HepG2 (cell line): ENCODE results near the gene SH3PXD2A. TPM values are rescaled to one million over a fixed set of nuclear protein-coding genes. Genes with fewer than 3 reads are reported as not detected.
A peak's percentile ranks its signal among the peaks of the same experiment; 100 is the strongest.

Experiments
- ATAC-seq: fragments of 200-7000 bp; cut with Tn5 transposase; 3 replicates; pipeline ENCODE4 v1.9.1; 2020; ENCODE audit warnings: mild to moderate bottlenecking, moderate library complexity
- BruUV-seq: library from RNA; stranded (reverse); fragments of 400-500 nt; replicated peaks from 2 replicates; lab custom pipeline; 2021; lab: Mats Ljungman, UMichigan
- CTCF ChIA-PET: fragments of 300-600 bp; formaldehyde crosslinking; extraction: SDS; loops from one replicate; lab custom pipeline; 2021; ENCODE audit warnings: low total read pairs, inconsistent platforms, low intra/inter-chr PET ratio; lab: Yijun Ruan, JAX
- POLR2A ChIA-PET: fragments of 350-600 bp; sonication (Branson Sonifier 250); formaldehyde crosslinking; loops from one replicate; lab custom pipeline; 2020; ENCODE audit warnings: antibody characterized with exemption, inconsistent platforms; lab: Yijun Ruan, JAX
- DNase-seq: peaks from one replicate; pipeline ENCODE4 v3.0.0-alpha.2; 2015; ENCODE audit warnings: low spot score
- FAIRE-seq: peaks from 3 replicates; lab custom pipeline; 2011; peaks lifted over from hg19 to GRCh38; lab: Jason Lieb, UNC
- H2AFZ ChIP-seq: one replicate; pipeline ENCODE4 v1.6.1; 2011; ENCODE audit warnings: low read length, inconsistent platforms
- H3K27ac ChIP-seq: fragments of 300-600 bp; 3 replicates; pipeline ENCODE4 v1.8.0; 2011; ENCODE audit warnings: mixed run types, mild to moderate bottlenecking, mixed read lengths, low read length, inconsistent platforms; ENCODE audit not compliant: insufficient read depth; ENCODE audit errors: extremely low read length
- H3K27me3 ChIP-seq, 2 experiments: fragments of 200-600 bp in 1 of 2; 2 replicates in 1 of 2; 3 replicates in 1 of 2; pipeline versions ENCODE4 v1.6.0 to v1.8.0; 2011; ENCODE audit warnings: low read length in 2 of 2, mild to moderate bottlenecking in 2 of 2, moderate library complexity in 2 of 2, inconsistent platforms in 1 of 2; ENCODE audit not compliant: insufficient read depth in 2 of 2, control insufficient read depth in 1 of 2
- H3K36me3 ChIP-seq, 2 experiments: fragments of 200-600 bp in 1 of 2; replicated peaks in 1 of 2; 2 replicates in 1 of 2; 3 replicates in 1 of 2; pipeline versions ENCODE4 v1.5.1 to v1.8.0; 2011; ENCODE audit warnings: low read length in 2 of 2, inconsistent platforms in 1 of 2; ENCODE audit not compliant: insufficient read depth in 2 of 2, control insufficient read depth in 1 of 2
- H3K4me1 ChIP-seq: 2 replicates; pipeline ENCODE4 v1.5.1; 2012; ENCODE audit warnings: low read length, inconsistent platforms; ENCODE audit not compliant: insufficient read depth
- H3K4me2 ChIP-seq: 2 replicates; pipeline ENCODE4 v1.6.0; 2011; ENCODE audit warnings: low read depth, low read length, inconsistent platforms
- H3K4me3 ChIP-seq, 3 experiments: fragments of 200-600 bp in 1 of 3; sonication (generic), shearing (Covaris generic) in 1 of 3; replicated peaks in 1 of 3; 2 replicates each; pipeline ENCODE4 v1.5.1; 2011 to 2016; ENCODE audit warnings: low read length in 3 of 3, inconsistent platforms in 2 of 3, low read depth in 2 of 3, mild to moderate bottlenecking in 2 of 3, control low read depth in 1 of 3, mixed read lengths in 1 of 3; ENCODE audit not compliant: insufficient read depth in 1 of 3
- H3K79me2 ChIP-seq: one replicate; pipeline ENCODE4 v1.6.1; 2011; ENCODE audit warnings: low read length, inconsistent platforms; ENCODE audit not compliant: insufficient read depth
- H3K9ac ChIP-seq: 2 replicates; pipeline ENCODE4 v1.6.0; 2011; ENCODE audit warnings: mild to moderate bottlenecking, low read depth, low read length, inconsistent platforms; ENCODE audit not compliant: insufficient read depth
- H3K9me3 ChIP-seq: 2 replicates; pipeline ENCODE4 v1.5.1; 2012; ENCODE audit warnings: mild to moderate bottlenecking, low read length
- H4K20me1 ChIP-seq: 2 replicates; pipeline ENCODE4 v1.6.0; 2011; ENCODE audit warnings: inconsistent platforms, mild to moderate bottlenecking, low read length, moderate library complexity; ENCODE audit not compliant: insufficient read depth
- DPF2 ChIP-seq: sonication (generic); formaldehyde crosslinking; IDR thresholded peaks from 2 replicates; pipeline ENCODE4 v1.4.0; 2020; ENCODE audit warnings: mild to moderate bottlenecking, low read depth, missing genetic modification reagents, borderline replicate concordance
- ERF ChIP-seq: IDR thresholded peaks from 2 replicates; pipeline ENCODE4 v1.6.1; 2018; ENCODE audit warnings: missing biosample characterization, missing genetic modification reagents
- ETV5 ChIP-seq: IDR thresholded peaks from 2 replicates; pipeline ENCODE4 v1.6.1; 2018; ENCODE audit warnings: missing biosample characterization, missing genetic modification reagents, inconsistent platforms, borderline replicate concordance
- HNF1B ChIP-seq: sonication (generic); formaldehyde crosslinking; IDR thresholded peaks from 2 replicates; pipeline ENCODE4 v1.5.1; 2020; ENCODE audit warnings: mild to moderate bottlenecking, moderate library complexity, missing genetic modification reagents
- HOXA5 ChIP-seq: sonication (generic); formaldehyde crosslinking; IDR thresholded peaks from 2 replicates; pipeline ENCODE4 v1.4.0; 2020; ENCODE audit warnings: missing genetic modification reagents
- MAFK ChIP-seq, 2 experiments: IDR thresholded peaks in 1 of 2; conservative IDR thresholded peaks in 1 of 2; 2 replicates each; pipeline ENCODE4 v1.6.1; 2011; ENCODE audit warnings: improper control_type of control experiment in 2 of 2, low read length in 2 of 2
- MXD3 ChIP-seq: IDR thresholded peaks from 2 replicates; pipeline ENCODE4 v1.6.1; 2016; ENCODE audit warnings: mild to moderate bottlenecking, missing biosample characterization, missing genetic modification reagents
- NFIB ChIP-seq: sonication (generic); formaldehyde crosslinking; IDR thresholded peaks from 2 replicates; pipeline ENCODE4 v1.9.0; 2021; ENCODE audit warnings: missing genetic modification reagents, mild to moderate bottlenecking, borderline replicate concordance
- REXO4 ChIP-seq: sonication (generic); formaldehyde crosslinking; IDR thresholded peaks from 2 replicates; pipeline ENCODE4 v1.8.0; 2022; ENCODE audit warnings: missing genetic modification reagents, mild to moderate bottlenecking, borderline replicate concordance
- ZBTB7A ChIP-seq: sonication (generic); formaldehyde crosslinking; IDR thresholded peaks from 2 replicates; pipeline ENCODE4 v1.8.0; 2022; ENCODE audit warnings: mild to moderate bottlenecking, missing genetic modification reagents
- ZNF136 ChIP-seq: sonication (generic); formaldehyde crosslinking; IDR thresholded peaks from 2 replicates; pipeline ENCODE4 v1.8.1; 2022; ENCODE audit warnings: low read depth, mild to moderate bottlenecking, moderate library complexity, missing genetic modification reagents
- ZNF335 ChIP-seq: sonication (generic); formaldehyde crosslinking; IDR thresholded peaks from 2 replicates; pipeline ENCODE4 v1.4.0; 2020; ENCODE audit warnings: missing genetic modification reagents
- ZNF446 ChIP-seq: sonication (generic); formaldehyde crosslinking; IDR thresholded peaks from 2 replicates; pipeline ENCODE4 v1.5.0; 2020; ENCODE audit warnings: mild to moderate bottlenecking, missing genetic modification reagents
- ZNF510 ChIP-seq: sonication (generic); formaldehyde crosslinking; IDR thresholded peaks from 2 replicates; pipeline ENCODE4 v1.4.0; 2020; ENCODE audit warnings: low read depth, mild to moderate bottlenecking, missing genetic modification reagents
- WGBS: methylation state at CpG from one replicate; pipeline ENCODE4 v1.1.6; 2017; ENCODE audit warnings: low lambda C conversion rate; 5-methylcytosine and 5-hydroxymethylcytosine counted together
- in situ Hi-C: cut with HindIII; loops from 2 replicates; pipeline ENCODE4 v1.10.0; 2017; ENCODE audit warnings: low pct_unique_long_range_greater_than_20kb; ENCODE audit not compliant: extremely low pct_ligation_motif_present
- intact Hi-C: fragments of 100-400 bp; cut with micrococcal nuclease; formaldehyde crosslinking; loops from one replicate; pipeline ENCODE4 v1.10.0; 2022; ENCODE audit not compliant: unreplicated experiment
- polyA plus RNA-seq, 8 experiments: library from polyadenylated mRNA; depleted of rRNA in 3 of 8; stranded (reverse) in 7 of 8; unstranded in 1 of 8; fragments of >200 nt; fragmentation: Illumina TruSeq in 4 of 8; extraction: Trizol in 4 of 8; gene quantifications; 2 replicates each; pipeline versions ENCODE4 v1.2.1 to v1.2.3, GENCODE V29; 2011 to 2016; ENCODE audit warnings: low read depth in 4 of 8, missing spikeins in 1 of 8, mixed read lengths in 1 of 8; ENCODE audit not compliant: insufficient read depth in 1 of 8
- total RNA-seq, 5 experiments: library from RNA; depleted of rRNA; stranded (reverse); fragments of >200 nt; fragmentation: Illumina TruSeq; extraction: Trizol; gene quantifications; 2 replicates each; pipeline ENCODE4 v1.2.3, GENCODE V29; 2016; ENCODE audit warnings: low read depth in 1 of 5

SH3PXD2A gene
- total and polyA plus RNA-seq, 2 of the 13 experiments (the other 11 are each of a cell fraction or from before 2014, with no cell fraction given): 11.1 to 11.3 TPM

GRCh38 chr10:103818105-103818504 lies 37.3 kb downstream of the SH3PXD2A start:
- ATAC-seq (no peak), DNase-seq (no peak), FAIRE-seq (no peak)
- in situ Hi-C loops (no loop called here), intact Hi-C loops (loop anchor here (5.0 kb wide), 1 partner anchor 34 kb away; no protein-coding TSS in a partner anchor)
- H3K79me2 ChIP-seq: peaks cover 66% of the 10 kb centered on the region
- peaks cover 79% of the 10 kb centered on the region for H3K4me1 ChIP-seq
- TF ChIP-seq HOXA5 (CRISPR knock-in tag) (no peak), ERF (CRISPR knock-in tag) (no peak), ZNF510 (CRISPR knock-in tag) (no peak), HNF1B (CRISPR knock-in tag) (no peak), ZNF446 (no peak), ZNF335 (no peak), NFIB (CRISPR knock-in tag) (no peak)
- CTCF ChIA-PET: no interaction called here
- 76% methylated on average over 3 of the region's 3 CpGs for WGBS
- peaks cover 9% of the 10 kb centered on the region; the same call in 1 of the 2 replicates for H4K20me1 ChIP-seq
- H2AFZ ChIP-seq: no peak overlapping the region
- H3K9me3 ChIP-seq: no peaks in the 10 kb centered on the region
- H3K4me3 ChIP-seq: no peak overlapping the region
- H3K27ac ChIP-seq: peak overlapping the region; percentile 37
- POLR2A ChIA-PET: interaction anchor here (1.9 to 3.7 kb wide), 3 partner anchors 15 to 37 kb away, joined by 6 to 16 read pairs (median 10); partner anchors contain the start of gene SH3PXD2A
- no peaks in the 10 kb centered on the region; a peak in 1 of 5 replicates for H3K27me3 ChIP-seq
- no TSS peak for BruUV-seq
- peak overlapping the region; percentile 62 for H3K4me2 ChIP-seq
- peaks cover 3 to 16% of the 10 kb centered on the region in 2 experiments; a peak in 4 of 5 replicates for H3K36me3 ChIP-seq
- H3K9ac ChIP-seq: no peak overlapping the region

GRCh38 chr10:103816431-103816830 lies 38.9 kb downstream of the SH3PXD2A start:
- WGBS: 96% methylated on average over 6 of the region's 6 CpGs
- BruUV-seq: no TSS peak
- TF ChIP-seq REXO4 (CRISPR knock-in tag): no peak
- TF ChIP-seq MXD3 (CRISPR knock-in tag): no peak
- TF ChIP-seq ZNF136: no peak
- TF ChIP-seq ZBTB7A (CRISPR knock-in tag): no peak
- no peak for TF ChIP-seq ETV5
- TF ChIP-seq DPF2: no peak
- TF ChIP-seq MAFK (conservative IDR thresholded peaks at IDR 0.05 in 1 of 2, IDR thresholded peaks at IDR 0.05 in 1 of 2; ENCODE audit: low read length in 2 of 2): peak; percentile 80

More at GRCh38 chr10:103816431-103816830, 38.9 kb downstream of the SH3PXD2A start:
- H3K4me3 ChIP-seq: no peak overlapping the region
- H3K4me1 ChIP-seq: peaks cover 81% of the 10 kb centered on the region
- H4K20me1 ChIP-seq: peaks cover 9% of the 10 kb centered on the region; the same call in 1 of the 2 replicates
- no peak overlapping the region for H2AFZ ChIP-seq
- no peaks in the 10 kb centered on the region for H3K9me3 ChIP-seq
- in situ Hi-C loops: no loop called here
- H3K27ac ChIP-seq: no peak overlapping the region
- no peaks in the 10 kb centered on the region; a peak in 1 of 5 replicates for H3K27me3 ChIP-seq
- DNase-seq: no peak
- H3K79me2 ChIP-seq: peaks cover 73% of the 10 kb centered on the region
- no peak for FAIRE-seq
- H3K36me3 ChIP-seq: peaks cover 2 to 14% of the 10 kb centered on the region in 2 experiments
- H3K9ac ChIP-seq: no peak overlapping the region
- ATAC-seq: no peak
- intact Hi-C loops: loop anchor here (5.0 kb wide), 1 partner anchor 36 kb away; no protein-coding TSS in a partner anchor
- ChIA-PET POLR2A (no interaction called here), CTCF (no interaction called here)
- H3K4me2 ChIP-seq: no peak overlapping the region
